ENCODE data around the gene PIGS.
A peak's percentile ranks its signal among the peaks of the same experiment; 100 is the strongest.
"Not testable (repeated sequence)": the region's sequence is repeated elsewhere in the genome, so short reads cannot be mapped to it uniquely, and the experiment has no call there.

PIGS gene

DNA sequence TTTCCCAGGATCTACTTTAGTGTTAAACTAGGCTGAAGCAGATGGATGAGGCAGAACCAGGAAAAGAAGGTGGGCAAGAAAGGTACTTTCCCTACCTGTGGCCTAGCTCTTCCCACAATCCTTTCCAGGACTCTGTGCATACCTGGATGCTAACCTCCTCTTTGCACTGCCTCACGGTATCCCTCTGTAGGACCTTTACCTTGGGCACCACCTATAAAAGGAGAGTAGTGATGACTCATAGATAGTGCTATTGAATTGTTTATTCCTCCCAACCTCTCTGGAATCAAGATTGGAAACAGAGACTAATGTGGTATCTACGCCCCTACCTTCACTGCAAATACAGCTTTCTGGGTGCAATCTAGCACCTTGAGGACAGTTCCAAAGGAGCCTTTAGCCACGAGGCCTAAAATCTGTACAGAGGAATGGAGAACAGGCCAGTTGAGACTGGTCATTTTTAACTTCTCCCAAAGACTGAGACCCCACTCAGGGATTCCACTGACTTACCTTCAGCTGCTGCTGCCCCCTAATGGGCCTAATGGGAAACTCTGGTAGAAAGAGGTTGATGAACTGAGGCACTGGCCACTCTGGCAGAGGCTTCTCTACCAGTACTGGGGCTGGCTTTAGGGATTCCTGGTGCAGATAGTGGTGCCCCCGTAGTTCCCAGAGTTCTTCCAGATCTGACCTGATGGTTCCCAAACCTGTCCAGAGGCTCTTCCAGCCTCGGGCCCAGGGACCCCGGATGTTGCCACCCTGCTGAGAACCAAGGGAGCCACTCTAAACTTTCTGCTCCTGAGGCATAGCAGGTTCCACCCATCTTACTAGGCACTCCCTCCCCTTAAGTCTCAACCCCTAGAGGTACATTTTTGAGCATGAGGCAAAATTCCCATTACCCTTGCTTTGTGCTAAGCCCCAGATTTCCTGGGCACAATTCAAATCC lies 41.9 kb upstream of the PIGS start:
- ChIA-PET CTCF (interaction anchor here (0.7 to 1.4 kb wide), 6 partner anchors 8 to 374 kb away, joined by 3 to 7 read pairs (median 3); no protein-coding TSS in a partner anchor), POLR2A (interaction anchor here (0.6 to 1.2 kb wide), 2 partner anchors 14 to 32 kb away, joined by 3 read pairs; no protein-coding TSS in a partner anchor)
- peak; percentile 41 for DNase-seq (ENCODE audit: extremely low spot score)
- TF ChIP-seq ARNT (IDR thresholded peaks at IDR 0.05) (no peak), ZNF384 (IDR thresholded peaks at IDR 0.05) (no peak), SUZ12 (IDR thresholded peaks at IDR 0.05) (no peak), PKNOX1 (IDR thresholded peaks at IDR 0.05) (no peak), CTBP1 (IDR thresholded peaks at IDR 0.05; ENCODE audit: borderline replicate concordance) (no peak), BHLHE40 (IDR thresholded peaks at IDR 0.05; ENCODE audit: borderline replicate concordance) (no peak), FOXK2 (IDR thresholded peaks at IDR 0.05) (no peak), SP1 (IDR thresholded peaks at IDR 0.05) (no peak), FOXM1 (IDR thresholded peaks at IDR 0.05; ENCODE audit: borderline replicate concordance) (no peak), FOXA1 (IDR thresholded peaks at IDR 0.05) (no peak), ELF4 (IDR thresholded peaks at IDR 0.05) (no peak), NFRKB (IDR thresholded peaks at IDR 0.05) (no peak)

DNA sequence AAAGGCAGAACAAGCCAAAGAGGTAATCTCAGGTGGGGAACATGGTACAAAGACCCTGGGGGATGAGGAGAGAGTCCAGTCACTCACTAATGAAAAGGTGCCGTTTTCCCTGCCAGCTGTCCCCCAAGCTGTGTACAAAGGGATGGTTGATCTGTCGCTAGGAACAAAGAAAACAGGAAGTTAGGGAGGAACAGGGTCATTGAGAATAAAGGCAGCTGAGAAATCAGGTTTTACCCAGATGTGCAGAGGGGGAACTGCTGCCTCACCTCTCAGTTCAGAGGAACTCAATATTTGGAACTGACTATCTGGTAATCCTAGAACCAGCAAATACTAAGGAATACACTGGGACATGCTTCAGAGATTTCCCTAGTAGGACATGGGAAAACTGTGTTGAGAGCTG lies 41.2 kb upstream of the PIGS start:
- POLR2A ChIA-PET, result no interaction called here
- TF ChIP-seq BHLHE40 (IDR thresholded peaks at IDR 0.05; ENCODE audit: borderline replicate concordance), result no peak
- no peak for TF ChIP-seq FOXK2 (IDR thresholded peaks at IDR 0.05)
- CTCF ChIA-PET, result interaction anchor here (0.7 to 1.4 kb wide), 5 partner anchors 9 to 117 kb away, joined by 3 to 4 read pairs (median 3); no protein-coding TSS in a partner anchor
- DNase-seq (ENCODE audit: extremely low spot score), result no peak

DNA sequence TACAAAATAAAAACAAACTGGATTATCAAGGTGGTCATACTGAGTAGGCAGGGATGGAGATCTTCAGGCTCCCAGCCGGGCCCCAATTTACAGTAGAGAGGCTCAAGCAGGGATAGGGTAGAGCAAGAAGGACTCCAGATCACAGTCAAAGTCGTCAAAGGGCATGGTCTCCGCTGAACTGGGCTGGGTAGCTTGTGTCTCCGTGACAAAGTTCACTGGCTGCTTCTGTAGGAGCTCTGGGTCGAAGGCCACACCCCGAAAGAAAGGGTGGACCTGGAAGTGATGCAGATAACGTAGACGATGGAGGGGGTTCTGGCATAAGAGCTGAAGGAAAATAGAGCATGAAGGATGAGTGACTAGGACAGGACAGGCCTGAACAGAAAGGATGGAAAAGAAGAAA lies 39.1 kb upstream of the PIGS start:
- CTCF ChIA-PET, result interaction anchor here (0.6 kb wide), 1 partner anchor 9 kb away, joined by 3 read pairs; no protein-coding TSS in a partner anchor
- POLR2A ChIA-PET, result interaction anchor here (0.8 to 1.7 kb wide), 2 partner anchors 35 to 39 kb away, joined by 3 to 6 read pairs; partner anchors contain the start of genes BLTP2 and PIGS
- no peak for TF ChIP-seq SUZ12 (IDR thresholded peaks at IDR 0.05)
- TF ChIP-seq TARDBP (IDR thresholded peaks at IDR 0.05), result no peak
- no peak for TF ChIP-seq FOXA1 (IDR thresholded peaks at IDR 0.05)
- TF ChIP-seq CTBP1 (IDR thresholded peaks at IDR 0.05; ENCODE audit: borderline replicate concordance), result no peak
- no peak for DNase-seq (ENCODE audit: extremely low spot score)

DNA sequence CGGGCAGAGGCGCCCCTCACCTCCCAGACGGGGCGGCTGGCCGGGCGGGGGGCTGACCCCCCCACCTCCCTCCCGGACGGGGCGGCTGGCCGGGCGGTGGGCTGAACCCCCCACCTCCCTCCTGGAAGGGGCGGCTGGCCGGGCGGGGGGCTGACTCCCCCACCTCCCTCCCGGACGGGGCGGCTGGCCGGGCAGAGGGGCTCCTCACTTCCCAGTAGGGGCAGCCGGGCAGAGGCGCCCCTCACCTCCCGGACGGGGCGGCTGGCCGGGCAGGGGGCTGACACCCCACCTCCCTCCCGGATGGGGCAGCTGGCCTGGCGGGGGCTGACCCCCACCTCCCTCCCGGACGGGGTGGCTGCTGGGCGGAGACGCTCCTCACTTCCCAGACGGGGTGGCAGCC lies 32.7 kb upstream of the PIGS start:
- POLR2A ChIA-PET; CTCF ChIA-PET; DNase-seq (ENCODE audit: extremely low spot score): not testable (repeated sequence)

- peak; percentile 14 for DNase-seq (ENCODE audit: extremely low spot score)
- ChIA-PET POLR2A (interaction anchor here (0.5 to 1.9 kb wide), 8 partner anchors 9 to 127 kb away, joined by 3 to 11 read pairs (median 3); partner anchors contain the start of genes ALDOC and PIGS), CTCF (interaction anchor here (0.6 kb wide), 1 partner anchor 47 kb away, joined by 6 read pairs; no protein-coding TSS in a partner anchor)
- TF ChIP-seq ARNT (IDR thresholded peaks at IDR 0.05) (no peak), SP1 (IDR thresholded peaks at IDR 0.05) (no peak), PKNOX1 (IDR thresholded peaks at IDR 0.05) (peak; percentile 74), TARDBP (IDR thresholded peaks at IDR 0.05) (no peak)
Observed at GRCh38 chr17:28599311-28600184, 28.2 kb upstream of the PIGS start.

GRCh38 chr17:28598799-28599310 lies 27.5 kb upstream of the PIGS start, which contains the start of gene SPAG5:
SPAG5 (minus strand) TSS chr17:28599025; CDS start chr17:28598946, 79 bp downstream.
- POLR2A ChIA-PET, result interaction anchor here (1.0 to 1.9 kb wide), 6 partner anchors 10 to 128 kb away, joined by 3 to 11 read pairs (median 6); partner anchors contain the start of genes ALDOC and PIGS
- peak; percentile 94 for DNase-seq (ENCODE audit: extremely low spot score)
- CTCF ChIA-PET, result interaction anchor here (0.6 kb wide), 1 partner anchor 48 kb away, joined by 6 read pairs; no protein-coding TSS in a partner anchor
- TF ChIP-seq HDGF (IDR thresholded peaks at IDR 0.05; ENCODE audit: borderline replicate concordance), result 0 out of 2 replicates have a peak, but pooled peaks have one; percentile 50
- TF ChIP-seq ELF4 (IDR thresholded peaks at IDR 0.05), result peak; percentile 45; the same call in 1 of the 2 replicates
- TF ChIP-seq L3MBTL2 (conservative IDR thresholded peaks at IDR 0.05), result no peak
- TF ChIP-seq FOXM1 (IDR thresholded peaks at IDR 0.05; ENCODE audit: borderline replicate concordance), result no peak

GRCh38 chr17:28598389-28598788 lies 27.1 kb upstream of the PIGS start:
- POLR2A ChIA-PET, result interaction anchor here (1.0 to 1.9 kb wide), 4 partner anchors 22 to 47 kb away, joined by 3 to 6 read pairs (median 4); partner anchors contain the start of genes ALDOC and PIGS
- DNase-seq (ENCODE audit: extremely low spot score), result no peak
- no peak for TF ChIP-seq BHLHE40 (IDR thresholded peaks at IDR 0.05; ENCODE audit: borderline replicate concordance)
- TF ChIP-seq L3MBTL2 (conservative IDR thresholded peaks at IDR 0.05), result no peak
- TF ChIP-seq TARDBP (IDR thresholded peaks at IDR 0.05), result no peak
- no peak for TF ChIP-seq ELF4 (IDR thresholded peaks at IDR 0.05)
- no peak for TF ChIP-seq SP1 (IDR thresholded peaks at IDR 0.05)
- no peak for TF ChIP-seq CTBP1 (IDR thresholded peaks at IDR 0.05; ENCODE audit: borderline replicate concordance)
- TF ChIP-seq HDGF (IDR thresholded peaks at IDR 0.05; ENCODE audit: borderline replicate concordance), result no peak
- no peak for TF ChIP-seq ZNF384 (IDR thresholded peaks at IDR 0.05)
- no peak for TF ChIP-seq ARNT (IDR thresholded peaks at IDR 0.05)
- no peak for TF ChIP-seq FOXM1 (IDR thresholded peaks at IDR 0.05; ENCODE audit: borderline replicate concordance)
- CTCF ChIA-PET, result no interaction called here

Measured in HEK293T (cell line).